H1 (cell line): Measurements from ENCODE around the gene CAMTA2. TPM values are rescaled to one million over a fixed set of nuclear protein-coding genes. Genes with fewer than 3 reads are reported as not detected.
A peak's percentile ranks its signal among the peaks of the same experiment; 100 is the strongest.

ENCODE experiments used
- CTCF ChIA-PET: fragments of 300-600 bp; sonication (Branson Sonifier 250); formaldehyde crosslinking; loops from one replicate; lab custom pipeline; 2021; ENCODE audit not compliant: partially characterized antibody; lab: Charles Lee
- POLR2A ChIA-PET: fragments of 300-600 bp; sonication (Branson Sonifier 250); formaldehyde crosslinking; loops from one replicate; lab custom pipeline; 2021; ENCODE audit warnings: inconsistent platforms; ENCODE audit not compliant: partially characterized antibody; lab: Charles Lee
- DNase-seq, 2 experiments: peaks; one replicate each; pipeline versions ENCODE4 v3.0.0 to v3.0.0-alpha.2; 2010 to 2022; ENCODE audit warnings: low spot score in 2 of 2, low read depth in 1 of 2, mixed read lengths in 1 of 2
- FAIRE-seq: peaks from 2 replicates; lab custom pipeline; 2011; peaks lifted over from hg19 to GRCh38; lab: Jason Lieb, UNC
- H2AFZ ChIP-seq: 2 replicates; pipeline ENCODE4 v1.8.1; 2012; ENCODE audit warnings: low read length, inconsistent platforms
- H2AK5ac ChIP-seq: 2 replicates; pipeline ENCODE4 v1.6.1; 2013; ENCODE audit warnings: low read depth, low read length
- H2BK120ac ChIP-seq: replicated peaks from 2 replicates; pipeline ENCODE3; 2013; ENCODE audit warnings: low read depth, low read length, inconsistent platforms
- H2BK12ac ChIP-seq: 2 replicates; pipeline ENCODE4 v1.6.1; 2013; ENCODE audit warnings: low read depth, low read length
- H2BK15ac ChIP-seq: 2 replicates; pipeline ENCODE4 v1.6.1; 2013; ENCODE audit warnings: low read length
- H2BK20ac ChIP-seq: 2 replicates; pipeline ENCODE4 v1.6.1; 2013; ENCODE audit warnings: low read length
- H2BK5ac ChIP-seq: 2 replicates; pipeline ENCODE4 v1.6.1; 2013; ENCODE audit warnings: low read depth, low read length
- H3K14ac ChIP-seq: 2 replicates; pipeline ENCODE4 v1.6.1; 2013; ENCODE audit warnings: inconsistent platforms; ENCODE audit not compliant: insufficient read length
- H3K18ac ChIP-seq: 2 replicates; pipeline ENCODE4 v1.6.1; 2013; ENCODE audit warnings: low read length; ENCODE audit errors: extremely low read depth
- H3K23ac ChIP-seq: 2 replicates; pipeline ENCODE4 v1.6.1; 2013; ENCODE audit warnings: inconsistent platforms; ENCODE audit not compliant: insufficient read length
- H3K23me2 ChIP-seq: 2 replicates; pipeline ENCODE4 v1.6.1; 2013; ENCODE audit warnings: low read depth, low read length
- H3K27ac ChIP-seq: 2 replicates; pipeline ENCODE4 v1.6.1; 2011; ENCODE audit warnings: low read depth, low read length, inconsistent platforms
- H3K27me3 ChIP-seq, 4 experiments: replicated peaks in 1 of 4; 1 replicate in 1 of 4; 2 replicates in 3 of 4; pipeline versions ENCODE4 v1.6.1 to v1.8.1; 2011 to 2013; ENCODE audit warnings: low read length in 3 of 4, mild to moderate bottlenecking in 3 of 4, inconsistent platforms in 2 of 4, mixed read lengths in 2 of 4, moderate library complexity in 1 of 4; ENCODE audit not compliant: control insufficient read depth in 3 of 4, insufficient read depth in 3 of 4; ENCODE audit errors: extremely low read depth in 1 of 4
- H3K36me3 ChIP-seq, 4 experiments: 2 replicates each; pipeline versions ENCODE4 v1.6.1 to v1.8.1; 2011 to 2013; ENCODE audit warnings: mild to moderate bottlenecking in 4 of 4, low read length in 3 of 4, moderate library complexity in 2 of 4, control low read depth in 1 of 4, inconsistent platforms in 1 of 4; ENCODE audit not compliant: insufficient read depth in 4 of 4, control insufficient read depth in 2 of 4
- H3K4ac ChIP-seq: replicated peaks from 2 replicates; pipeline ENCODE3; 2013; ENCODE audit warnings: low read length, low read depth, mixed read lengths, inconsistent platforms; ENCODE audit not compliant: insufficient read length
- H3K4me1 ChIP-seq, 4 experiments: replicated peaks in 1 of 4; 1 replicate in 1 of 4; 2 replicates in 3 of 4; pipeline versions ENCODE4 v1.6.1 to v1.8.1; 2011 to 2013; ENCODE audit warnings: low read length in 3 of 4, inconsistent platforms in 2 of 4, mixed read lengths in 1 of 4; ENCODE audit not compliant: insufficient read depth in 4 of 4, control insufficient read depth in 3 of 4
- H3K4me2 ChIP-seq, 2 experiments: 2 replicates each; pipeline versions ENCODE4 v1.6.1 to v1.8.1; 2011 to 2013; ENCODE audit warnings: low read depth in 2 of 2, low read length in 2 of 2, control low read depth in 1 of 2, inconsistent platforms in 1 of 2, mild to moderate bottlenecking in 1 of 2; ENCODE audit not compliant: insufficient read depth in 1 of 2
- H3K4me3 ChIP-seq, 4 experiments: fragments of 200-600, 300-600 bp in 1 of 4; sonication (generic), shearing (Covaris generic), sonication (Bioruptor Twin) in 1 of 4; 2 replicates each; pipeline versions ENCODE4 v1.5.1 to v1.8.1; 2011 to 2016; ENCODE audit warnings: low read length in 4 of 4, low read depth in 3 of 4, control low read depth in 2 of 4, inconsistent platforms in 2 of 4, mild to moderate bottlenecking in 2 of 4, mixed read lengths in 1 of 4, moderate library complexity in 1 of 4; ENCODE audit not compliant: insufficient read depth in 2 of 4; ENCODE audit errors: extremely low read depth in 1 of 4
- H3K56ac ChIP-seq: replicated peaks from 2 replicates; pipeline ENCODE3; 2013; ENCODE audit warnings: low read depth, mild to moderate bottlenecking, mixed read lengths, low read length, inconsistent platforms; ENCODE audit not compliant: insufficient read length
- H3K79me1 ChIP-seq: 2 replicates; pipeline ENCODE4 v1.6.1; 2013; ENCODE audit warnings: low read depth, low read length, control low read depth
- H3K79me2 ChIP-seq, 2 experiments: 2 replicates each; pipeline versions ENCODE4 v1.6.1 to v1.8.1; 2012 to 2013; ENCODE audit warnings: low read length in 2 of 2, mild to moderate bottlenecking in 2 of 2, inconsistent platforms in 1 of 2; ENCODE audit not compliant: insufficient read depth in 2 of 2, control insufficient read depth in 1 of 2
- H3K9ac ChIP-seq, 4 experiments: replicated peaks in 1 of 4; 1 replicate in 1 of 4; 2 replicates in 3 of 4; pipeline versions ENCODE4 v1.6.1 to v1.8.1; 2011 to 2013; ENCODE audit warnings: low read depth in 3 of 4, low read length in 3 of 4, control low read depth in 2 of 4, mild to moderate bottlenecking in 2 of 4, moderate library complexity in 2 of 4, inconsistent platforms in 1 of 4; ENCODE audit errors: extremely low read depth in 1 of 4
- H3K9me3 ChIP-seq, 2 experiments: 2 replicates each; pipeline versions ENCODE4 v1.6.1 to v1.8.1; 2012 to 2013; ENCODE audit warnings: mild to moderate bottlenecking in 2 of 2, moderate library complexity in 2 of 2, control low read depth in 1 of 2, inconsistent platforms in 1 of 2, low read depth in 1 of 2, low read length in 1 of 2, mixed read lengths in 1 of 2; ENCODE audit not compliant: insufficient read depth in 2 of 2
- H4K20me1 ChIP-seq, 2 experiments: replicated peaks in 1 of 2; 2 replicates each; pipeline versions ENCODE3 to v1.8.1; 2011 to 2013; ENCODE audit warnings: inconsistent platforms in 2 of 2, low read length in 2 of 2, mild to moderate bottlenecking in 1 of 2; ENCODE audit not compliant: insufficient read depth in 2 of 2, control insufficient read depth in 1 of 2
- H4K5ac ChIP-seq: 2 replicates; pipeline ENCODE4 v1.6.1; 2013; ENCODE audit warnings: low read length, low read depth, mixed read lengths, inconsistent platforms; ENCODE audit not compliant: insufficient read length
- H4K8ac ChIP-seq: 2 replicates; pipeline ENCODE4 v1.8.0; 2013; ENCODE audit warnings: mild to moderate bottlenecking, moderate library complexity, low read length, inconsistent platforms; ENCODE audit not compliant: insufficient read depth; ENCODE audit errors: extremely low read depth
- H4K91ac ChIP-seq: replicated peaks from 2 replicates; pipeline ENCODE3; 2013; ENCODE audit warnings: low read length, mixed read lengths, inconsistent platforms; ENCODE audit not compliant: insufficient read length
- CTCF ChIP-seq, 3 experiments: IDR thresholded peaks; 1 replicate in 2 of 3; 2 replicates in 1 of 3; pipeline versions ENCODE4 v1.5.1 to v1.6.1; 2011; ENCODE audit warnings: low read length in 3 of 3, mild to moderate bottlenecking in 3 of 3, inconsistent platforms in 2 of 3, low read depth in 1 of 3, moderate library complexity in 1 of 3; ENCODE audit not compliant: insufficient read depth in 1 of 3; ENCODE audit errors: control extremely low read depth in 1 of 3
- KDM1A ChIP-seq: fragments of 200-600, 300-600 bp; sonication (generic); IDR thresholded peaks from 2 replicates; pipeline ENCODE4 v1.7.1; 2016; ENCODE audit warnings: mild to moderate bottlenecking, low read length, borderline replicate concordance
- MAFK ChIP-seq: IDR thresholded peaks from 2 replicates; pipeline ENCODE4 v1.6.1; 2012; ENCODE audit warnings: low read depth, mild to moderate bottlenecking, improper control_type of control experiment, low read length
- WGBS, 2 experiments: shearing (Covaris generic) in 1 of 2; methylation state at CpG; one replicate each; pipeline versions ENCODE4 v1.1.6 to v1.1.7; 2013 to 2015; ENCODE audit warnings: low lambda C conversion rate in 2 of 2, mixed read lengths in 2 of 2, inconsistent platforms in 1 of 2, low coverage in 1 of 2, missing lambda C conversion rate in 1 of 2; ENCODE audit not compliant: insufficient replicate concordance in 2 of 2, insufficient coverage in 1 of 2, insufficient read length in 1 of 2; ENCODE audit errors: extremely low coverage in 1 of 2, missing lambda C conversion rate in 1 of 2; 5-methylcytosine and 5-hydroxymethylcytosine counted together
- polyA plus RNA-seq, 7 experiments: library from polyadenylated mRNA; depleted of rRNA in 3 of 7; stranded (reverse) in 5 of 7; unstranded in 2 of 7; fragments of >200 nt in 5 of 7; fragments of 200-250 nt in 2 of 7; gene quantifications; 1 replicate in 5 of 7; 2 replicates in 1 of 7; 4 replicates in 1 of 7; pipeline versions ENCODE4 v1.2.1 to v1.2.3, GENCODE V29; 2011 to 2013; ENCODE audit warnings: missing spikeins in 2 of 7, mixed read lengths in 2 of 7
- total RNA-seq: library from RNA; stranded (reverse); fragmentation: NEBNext Ultra II Directional; extraction: Animal tissue kit (Norgen Biotek cat#: 25700); gene quantifications from 2 replicates; pipeline ENCODE4 v1.2.1, GENCODE V29; 2021

Gene CAMTA2
- total and polyA plus RNA-seq, 2 of the 8 experiments (the other 6 are each of a cell fraction or from before 2014, with no cell fraction given) = 5.5 to 12.0 TPM

GRCh38 chr17:5027299-5027698 lies 39.8 kb upstream of the CAMTA2 start:
- no peak for DNase-seq
- no peak for FAIRE-seq
- CTCF ChIA-PET = interaction anchor here (1.0 to 11.5 kb wide), 8 partner anchors 8 to 167 kb away, joined by 3 to 102 read pairs (median 4); partner anchors contain the start of gene SLC52A1

More at GRCh38 chr17:5027299-5027698, 39.8 kb upstream of the CAMTA2 start:
- Histone ChIP-seq H3K9me3 (no peaks in the 10 kb centered on the region), H3K4me1 (no peaks in the 10 kb centered on the region), H3K14ac (no peak overlapping the region), H3K9ac (no peak overlapping the region), H3K56ac (no peak overlapping the region), H4K8ac (no peak overlapping the region; the same call in 1 of the 2 replicates), H3K23ac (no peak overlapping the region), H2BK15ac (no peak overlapping the region), H3K4me3 (no peak overlapping the region), H2BK20ac (no peak overlapping the region), H3K79me1 (no peaks in the 10 kb centered on the region), H3K23me2 (no peaks in the 10 kb centered on the region), H3K18ac (no peak overlapping the region), H4K91ac (no peak overlapping the region), H4K5ac (no peak overlapping the region), H2AFZ (no peak overlapping the region), H2BK120ac (no peak overlapping the region), H3K79me2 (no peaks in the 10 kb centered on the region), H3K27me3 (peaks cover 0 to 2% (median 0%) of the 10 kb centered on the region in 4 experiments; a peak in 1 of 7 replicates), H3K4ac (no peak overlapping the region), H3K36me3 (peaks cover 0 to 21% (median 5%) of the 10 kb centered on the region in 4 experiments; a peak in 3 of 8 replicates), H4K20me1 (peaks cover 0 to 3% of the 10 kb centered on the region in 2 experiments), H3K27ac (no peak overlapping the region), H2BK12ac (no peak overlapping the region), H3K4me2 (no peak overlapping the region), H2AK5ac (no peak overlapping the region), H2BK5ac (no peak overlapping the region)
- WGBS, 2 experiments = 95% methylated on average over 6 of the region's 6 CpGs; no CpG with 5 or more reads in 1 of the 2 experiments
- POLR2A ChIA-PET = interaction anchor here (0.9 to 1.5 kb wide), 4 partner anchors 25 to 60 kb away, joined by 3 read pairs; partner anchors contain the start of genes INCA1, KIF1C and SPAG7
- no peak for TF ChIP-seq MAFK
- TF ChIP-seq KDM1A = no peak
- TF ChIP-seq CTCF (IDR thresholded peaks at IDR 0.05; ENCODE audit: control extremely low read depth in 1 of 3, insufficient read depth in 1 of 3, low read depth in 1 of 3, low read length in 3 of 3) = peak in 1 of 3 experiments; percentile 17; a peak in 1 of 4 replicates
